Activated B cell treated with CpG ODN at 0.5 μM for 24 hours (primary cell): Measurements from ENCODE around the gene RNU6-9. TPM values are rescaled to one million over a fixed set of nuclear protein-coding genes. Genes with fewer than 3 reads are reported as not detected.

Experiments used
- ATAC-seq: fragments of 200-7000 bp; cut with Tn5 transposase; one replicate; pipeline ENCODE4 v1.10.0; 2021; ENCODE audit warnings: low read depth, mild to moderate bottlenecking, moderate library complexity
- CTCF ChIA-PET: fragments of 350-600 bp; sonication (Branson Sonifier 250); formaldehyde crosslinking; loops from one replicate; lab custom pipeline; 2021; ENCODE audit warnings: antibody characterized with exemption; lab: Charles Lee
- POLR2A ChIA-PET: fragments of 350-600 bp; sonication (Branson Sonifier 250); formaldehyde crosslinking; loops from one replicate; lab custom pipeline; 2021; ENCODE audit warnings: antibody characterized with exemption; lab: Charles Lee
- DNase-seq: peaks from one replicate; pipeline ENCODE4 v3.0.0; 2022
- H3K27ac Mint-ChIP-seq: one replicate; pipeline ENCODE4 v1.8.0; 2020; ENCODE audit warnings: mixed read lengths
- H3K27me3 Mint-ChIP-seq: one replicate; pipeline ENCODE4 v1.8.0; 2021; ENCODE audit warnings: mixed read lengths
- H3K36me3 Mint-ChIP-seq: one replicate; pipeline ENCODE4 v1.8.0; 2021; ENCODE audit warnings: low read depth, mixed read lengths
- H3K4me1 Mint-ChIP-seq: one replicate; pipeline ENCODE4 v1.8.0; 2021; ENCODE audit warnings: mixed read lengths
- H3K4me3 Mint-ChIP-seq: one replicate; pipeline ENCODE4 v1.8.0; 2020; ENCODE audit warnings: mild to moderate bottlenecking, mixed read lengths
- H3K9me3 Mint-ChIP-seq: one replicate; pipeline ENCODE4 v1.8.0; 2020; ENCODE audit warnings: mixed read lengths
- CTCF ChIP-seq: fragments of 200-600 bp; IDR thresholded peaks from one replicate; pipeline ENCODE4 v1.8.0; 2022; ENCODE audit warnings: antibody characterized with exemption, mild to moderate bottlenecking
- intact Hi-C: fragments of 100-400 bp; cut with micrococcal nuclease; formaldehyde crosslinking; loops from one replicate; pipeline ENCODE4 v1.15.1; 2024
- total RNA-seq: library from RNA; stranded (reverse); gene quantifications from 2 replicates; pipeline ENCODE4 v1.2.3, GENCODE V29; 2022

Gene RNU6-9
- total RNA-seq, 1 donor from 2014 or later, result not detected

- ChIA-PET CTCF (no interaction called here), POLR2A (no interaction called here)
- H3K27me3 Mint-ChIP-seq, result no peaks in the 10 kb centered on the region
- H3K4me3 Mint-ChIP-seq, result no peak overlapping the region
- no peaks in the 10 kb centered on the region for H3K9me3 Mint-ChIP-seq
- DNase-seq, result no peak
- H3K27ac Mint-ChIP-seq, result no peak overlapping the region
- TF ChIP-seq CTCF, result no peak
- H3K4me1 Mint-ChIP-seq, result no peaks in the 10 kb centered on the region
- intact Hi-C loops, result no loop called here
- ATAC-seq, result no peak
- H3K36me3 Mint-ChIP-seq, result peaks cover 48% of the 10 kb centered on the region
Measured at GRCh38 chr19:884420-885211, 8.7 kb upstream of the RNU6-9 start.

GRCh38 chr19:885536-886224 is 7.6 kb upstream of the RNU6-9 start:
- H3K27me3 Mint-ChIP-seq, result no peaks in the 10 kb centered on the region
- no peaks in the 10 kb centered on the region for H3K4me1 Mint-ChIP-seq
- H3K27ac Mint-ChIP-seq, result no peak overlapping the region
- POLR2A ChIA-PET, result interaction anchor here (0.6 kb wide), 1 partner anchor 102 kb away, joined by 4 read pairs; no protein-coding TSS in a partner anchor
- peaks cover 57% of the 10 kb centered on the region for H3K36me3 Mint-ChIP-seq
- ATAC-seq, result no peak
- H3K4me3 Mint-ChIP-seq, result no peak overlapping the region
- no peaks in the 10 kb centered on the region for H3K9me3 Mint-ChIP-seq
- no peak for DNase-seq
- TF ChIP-seq CTCF, result no peak
- intact Hi-C loops, result no loop called here
- CTCF ChIA-PET, result no interaction called here

GRCh38 chr19:887072-887471 is 6.2 kb upstream of the RNU6-9 start:
- DNase-seq (no peak), ATAC-seq (no peak)
- H3K27me3 Mint-ChIP-seq, result no peaks in the 10 kb centered on the region
- TF ChIP-seq CTCF, result no peak
- no peak overlapping the region for H3K4me3 Mint-ChIP-seq
- POLR2A ChIA-PET, result no interaction called here
- H3K4me1 Mint-ChIP-seq, result peaks cover 6% of the 10 kb centered on the region
- intact Hi-C loops, result no loop called here
- H3K36me3 Mint-ChIP-seq, result peaks cover 43% of the 10 kb centered on the region
- CTCF ChIA-PET, result no interaction called here
- H3K9me3 Mint-ChIP-seq, result no peaks in the 10 kb centered on the region
- H3K27ac Mint-ChIP-seq, result no peak overlapping the region

- CTCF ChIA-PET, result no interaction called here
- Mint-ChIP-seq H3K27me3 (no peaks in the 10 kb centered on the region), H3K36me3 (peaks cover 43% of the 10 kb centered on the region), H3K4me1 (peaks cover 8% of the 10 kb centered on the region), H3K4me3 (no peak overlapping the region), H3K27ac (no peak overlapping the region), H3K9me3 (no peaks in the 10 kb centered on the region)
- no peak for TF ChIP-seq CTCF
- intact Hi-C loops, result no loop called here
- POLR2A ChIA-PET, result no interaction called here
- ATAC-seq, result no peak
- DNase-seq, result no peak
Measured at GRCh38 chr19:887599-887998, 5.7 kb upstream of the RNU6-9 start.

GRCh38 chr19:888581-889385 is 4.5 kb upstream of the RNU6-9 start:
- Mint-ChIP-seq H3K4me3 (no peak overlapping the region), H3K9me3 (no peaks in the 10 kb centered on the region), H3K36me3 (peaks cover 44% of the 10 kb centered on the region), H3K4me1 (peaks cover 17% of the 10 kb centered on the region), H3K27me3 (no peaks in the 10 kb centered on the region), H3K27ac (no peak overlapping the region)
- no peak for ATAC-seq
- intact Hi-C loops, result no loop called here
- POLR2A ChIA-PET, result no interaction called here
- TF ChIP-seq CTCF, result no peak
- CTCF ChIA-PET, result no interaction called here
- no peak for DNase-seq
